Stimulated activated CD4-positive, alpha-beta T cell treated with anti-CD3 and anti-CD28 coated beads, Interleukin-1b, Interleukin-23, amount 100 ng/mL, for 4 hours (primary cell): ENCODE data around the gene SLC8A3.

ENCODE experiments used
- DNase-seq, 2 donors: peaks; one replicate each; pipeline ENCODE4 v3.0.0-alpha.2; 2020; ENCODE audit warnings: low read depth in 2 of 2

SLC8A3 gene

DNA sequence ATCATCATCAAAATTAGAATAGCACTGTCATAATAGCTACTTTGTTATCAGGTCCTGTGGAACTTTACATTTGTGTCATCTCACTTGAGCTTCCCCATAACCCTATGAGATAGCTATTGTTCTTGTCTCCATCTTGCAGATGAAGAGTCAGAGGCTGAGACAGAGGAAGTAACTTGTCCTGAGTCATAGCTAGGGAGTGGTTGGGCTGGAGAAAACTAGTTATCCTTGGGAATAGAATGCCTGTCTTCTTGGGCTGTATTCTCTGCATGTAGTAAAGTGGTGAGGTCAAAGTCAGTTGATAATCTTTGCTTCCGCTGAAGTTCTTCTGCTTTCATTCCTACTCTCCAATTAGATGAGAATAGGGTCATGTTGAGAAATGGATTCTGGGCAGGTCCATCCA is 192.5 kb downstream of the SLC8A3 start:
- no peak for DNase-seq
